Ascending aorta (tissue), 2 donors: Measurements from ENCODE around the gene BRPF3. TPM values are rescaled to one million over a fixed set of nuclear protein-coding genes. Genes with fewer than 3 reads are reported as not detected.
"Not testable (repeated sequence)": the region's sequence is repeated elsewhere in the genome, so short reads cannot be mapped to it uniquely, and the experiment has no call there.

ENCODE experiments used
- DNase-seq, 2 donors: peaks; one replicate each; pipeline ENCODE4 v3.0.0-alpha.2; 2019; ENCODE audit warnings: low spot score in 2 of 2
- H3K27ac ChIP-seq, 2 donors: fragments of 200-600 bp; sonication (generic); one replicate each; pipeline ENCODE4 v1.5.1; 2016 to 2017; ENCODE audit warnings: mild to moderate bottlenecking in 1 of 2
- H3K27me3 ChIP-seq: fragments of 200-600 bp; sonication (generic); one replicate; pipeline ENCODE4 v1.5.1; 2017
- H3K36me3 ChIP-seq, 2 donors: fragments of 200-600 bp; sonication (generic); one replicate each; pipeline ENCODE4 v1.5.1; 2016
- H3K4me1 ChIP-seq, 2 donors: fragments of 200-600 bp; sonication (generic); one replicate each; pipeline ENCODE4 v1.5.1; 2016 to 2017; ENCODE audit warnings: mild to moderate bottlenecking in 1 of 2
- H3K4me3 ChIP-seq, 2 donors: fragments of 200-600 bp; sonication (generic); one replicate each; pipeline ENCODE4 v1.5.1; 2016 to 2017; ENCODE audit warnings: mild to moderate bottlenecking in 1 of 2
- H3K9me3 ChIP-seq, 2 donors: fragments of 200-600 bp; sonication (generic); one replicate each; pipeline ENCODE4 v1.5.1; 2016
- intact Hi-C: fragments of 100-400 bp; cut with DNase I; formaldehyde crosslinking; loops from one replicate; pipeline ENCODE4 v1.15.1; 2023
- total RNA-seq: library from RNA; depleted of rRNA; stranded (reverse); fragments of >200 nt; gene quantifications from one replicate; pipeline ENCODE4 v1.1.0, GENCODE V29; 2016
- TF ChIP-seq, protein P1 (sequence below), 3 experiments: fragments of 200-600 bp in 2 of 3; fragments of 450-650 bp in 1 of 3; sonication (generic) in 2 of 3; IDR thresholded peaks; one replicate each; pipeline ENCODE4 v1.5.1; 2016 to 2019; ENCODE audit warnings: antibody characterized with exemption in 3 of 3, mild to moderate bottlenecking in 1 of 3, moderate library complexity in 1 of 3

Gene BRPF3
- total RNA-seq, 1 donor from 2014 or later = 26.5 TPM

- peak in 1 of 2 donors; percentile 27 for DNase-seq
- Histone ChIP-seq H3K27me3 (no peaks in the 10 kb centered on the region), H3K36me3 (peaks cover 68 to 79% of the 10 kb centered on the region in 2 donors), H3K27ac (no peak overlapping the region), H3K4me1 (no peaks in the 10 kb centered on the region), H3K9me3 (no peaks in the 10 kb centered on the region), H3K4me3 (no peak overlapping the region)
- intact Hi-C loops = no loop called here
- TF ChIP-seq, protein P1, sequence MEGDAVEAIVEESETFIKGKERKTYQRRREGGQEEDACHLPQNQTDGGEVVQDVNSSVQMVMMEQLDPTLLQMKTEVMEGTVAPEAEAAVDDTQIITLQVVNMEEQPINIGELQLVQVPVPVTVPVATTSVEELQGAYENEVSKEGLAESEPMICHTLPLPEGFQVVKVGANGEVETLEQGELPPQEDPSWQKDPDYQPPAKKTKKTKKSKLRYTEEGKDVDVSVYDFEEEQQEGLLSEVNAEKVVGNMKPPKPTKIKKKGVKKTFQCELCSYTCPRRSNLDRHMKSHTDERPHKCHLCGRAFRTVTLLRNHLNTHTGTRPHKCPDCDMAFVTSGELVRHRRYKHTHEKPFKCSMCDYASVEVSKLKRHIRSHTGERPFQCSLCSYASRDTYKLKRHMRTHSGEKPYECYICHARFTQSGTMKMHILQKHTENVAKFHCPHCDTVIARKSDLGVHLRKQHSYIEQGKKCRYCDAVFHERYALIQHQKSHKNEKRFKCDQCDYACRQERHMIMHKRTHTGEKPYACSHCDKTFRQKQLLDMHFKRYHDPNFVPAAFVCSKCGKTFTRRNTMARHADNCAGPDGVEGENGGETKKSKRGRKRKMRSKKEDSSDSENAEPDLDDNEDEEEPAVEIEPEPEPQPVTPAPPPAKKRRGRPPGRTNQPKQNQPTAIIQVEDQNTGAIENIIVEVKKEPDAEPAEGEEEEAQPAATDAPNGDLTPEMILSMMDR (IDR thresholded peaks at IDR 0.05) = no peak
These were observed 21.4 kb downstream of the BRPF3 start for GRCh38 chr6:36217946-36218345.

GRCh38 chr6:36218516-36218915, 22.0 kb downstream of the BRPF3 start:
- intact Hi-C loops, H3K27me3 ChIP-seq, H3K27ac ChIP-seq, H3K4me3 ChIP-seq, H3K9me3 ChIP-seq, H3K4me1 ChIP-seq: not testable (repeated sequence)
- DNase-seq = peak in 1 of 2 donors; percentile 27
- H3K36me3 ChIP-seq = peaks cover 69 to 79% of the 10 kb centered on the region in 2 donors

GRCh38 chr6:36219081-36219480, 22.5 kb downstream of the BRPF3 start:
- H3K27ac ChIP-seq = no peak overlapping the region
- no peaks in the 10 kb centered on the region for H3K4me1 ChIP-seq
- no peaks in the 10 kb centered on the region for H3K27me3 ChIP-seq
- TF ChIP-seq, protein P1 (IDR thresholded peaks at IDR 0.05) = no peak
- no peak overlapping the region for H3K4me3 ChIP-seq
- peaks cover 64 to 76% of the 10 kb centered on the region in 2 donors for H3K36me3 ChIP-seq
- intact Hi-C loops = no loop called here
- peak in 1 of 2 donors; percentile 7 for DNase-seq
- no peaks in the 10 kb centered on the region for H3K9me3 ChIP-seq

GRCh38 chr6:36220226-36220625, 23.7 kb downstream of the BRPF3 start:
- TF ChIP-seq, protein P1 (IDR thresholded peaks at IDR 0.05) = no peak
- Histone ChIP-seq H3K27me3 (no peaks in the 10 kb centered on the region), H3K4me1 (no peaks in the 10 kb centered on the region), H3K9me3 (no peaks in the 10 kb centered on the region), H3K4me3 (no peak overlapping the region), H3K36me3 (peaks cover 63 to 76% of the 10 kb centered on the region in 2 donors), H3K27ac (no peak overlapping the region)
- no peak for DNase-seq
- intact Hi-C loops = no loop called here

DNA sequence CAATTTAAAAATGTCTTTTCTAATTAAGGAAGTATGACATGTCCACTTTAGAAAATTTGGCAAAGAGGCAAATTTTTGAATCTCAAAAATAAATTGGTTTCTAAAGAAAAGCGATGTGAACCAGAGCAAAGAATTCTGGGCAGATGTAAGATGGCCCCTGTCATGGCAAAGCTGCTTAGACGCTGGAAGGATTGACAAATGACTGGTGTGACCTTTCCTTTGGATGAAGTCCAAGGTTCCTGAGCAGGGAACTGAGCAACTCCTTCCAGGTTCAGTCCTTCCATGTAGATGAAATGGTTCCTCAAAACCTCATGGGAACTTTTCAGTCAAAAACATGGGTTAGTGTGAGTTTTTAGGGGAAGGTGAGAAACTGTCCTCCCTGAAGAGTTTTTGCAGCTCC, 25.1 kb downstream of the BRPF3 start:
- Histone ChIP-seq H3K27me3 (no peaks in the 10 kb centered on the region), H3K4me3 (no peak overlapping the region), H3K36me3 (peaks cover 54 to 77% of the 10 kb centered on the region in 2 donors), H3K9me3 (no peaks in the 10 kb centered on the region), H3K27ac (no peak overlapping the region), H3K4me1 (no peaks in the 10 kb centered on the region)
- TF ChIP-seq, protein P1 (IDR thresholded peaks at IDR 0.05) = no peak
- DNase-seq = no peak
- intact Hi-C loops = no loop called here

GRCh38 chr6:36222924-36223323, 26.4 kb downstream of the BRPF3 start:
- TF ChIP-seq, protein P1 (IDR thresholded peaks at IDR 0.05) = no peak
- Histone ChIP-seq H3K4me3 (no peak overlapping the region), H3K9me3 (no peaks in the 10 kb centered on the region), H3K36me3 (peaks cover 47 to 73% of the 10 kb centered on the region in 2 donors), H3K4me1 (no peaks in the 10 kb centered on the region), H3K27me3 (no peaks in the 10 kb centered on the region), H3K27ac (no peak overlapping the region)
- no peak for DNase-seq
- intact Hi-C loops = no loop called here
